GM12878 (cell line): Measurements from ENCODE around the gene GKAP1.

ENCODE experiments used
- BMI1 ChIP-seq: fragments of 450-650 bp; IDR thresholded peaks from 2 replicates; pipeline ENCODE4 v1.6.1; 2016; ENCODE audit warnings: mild to moderate bottlenecking, moderate library complexity, borderline replicate concordance
- BRCA1 ChIP-seq: IDR thresholded peaks from 2 replicates; pipeline ENCODE4 v1.6.1; 2011; ENCODE audit warnings: low read depth, low read length, improper control_type of control experiment
- SIX5 ChIP-seq: IDR thresholded peaks from 2 replicates; pipeline ENCODE4 v1.6.1; 2011; ENCODE audit warnings: mild to moderate bottlenecking, low read depth, low read length, moderate library complexity; ENCODE audit not compliant: severe bottlenecking

DNA sequence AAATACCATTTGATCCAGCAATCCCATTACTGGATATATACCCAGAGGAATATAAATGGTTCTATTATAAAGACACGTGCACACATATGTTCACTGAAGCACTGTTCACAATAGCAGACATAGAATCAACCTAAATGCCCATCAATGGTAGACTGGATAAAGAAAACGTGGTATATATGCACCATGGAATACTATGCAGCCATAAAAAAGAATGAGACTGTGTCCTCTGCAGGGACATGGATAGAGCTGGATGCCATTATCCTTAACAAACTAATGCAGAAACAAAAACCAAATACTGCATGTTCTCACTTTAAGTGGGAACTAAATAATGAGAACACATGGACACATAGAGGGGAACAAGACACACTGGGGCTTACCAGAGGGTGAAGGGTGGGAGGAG, 39.4 kb downstream of the GKAP1 start:
- no peak for TF ChIP-seq BMI1
- no peak for TF ChIP-seq SIX5
- no peak for TF ChIP-seq BRCA1
